GM18511 (cell line): ENCODE measurements around the gene AKAP6.

ENCODE experiments used
- ATAC-seq: cut with Tn5 transposase; IDR thresholded peaks from one replicate; pipeline ENCODE4 v1.9.1; 2021; ENCODE audit warnings: mild to moderate bottlenecking, moderate library complexity; ENCODE audit not compliant: unreplicated experiment

Gene AKAP6

GRCh38 chr14:32329146-32329545 is at the start of gene AKAP6:
Gene AKAP6, plus strand, starts transcription at chr14:32329298. Its CDS starts 104,196 bp downstream, at chr14:32433494.
- ATAC-seq = no peak

GRCh38 chr14:32286602-32287001 is 42.5 kb upstream of the AKAP6 start:
- ATAC-seq = no peak

GRCh38 chr14:32296366-32296765 is 32.7 kb upstream of the AKAP6 start:
- ATAC-seq = no peak

- no peak for ATAC-seq
Measured at GRCh38 chr14:32298346-32298745, 30.8 kb upstream of the AKAP6 start.

GRCh38 chr14:32300136-32300535 is 29.0 kb upstream of the AKAP6 start:
- ATAC-seq = no peak

GRCh38 chr14:32303865-32304264 is 25.2 kb upstream of the AKAP6 start:
- no peak for ATAC-seq

GRCh38 chr14:32304296-32304695 is 24.8 kb upstream of the AKAP6 start:
- no peak for ATAC-seq

- ATAC-seq = no peak
Measured at GRCh38 chr14:32306549-32306948, 22.5 kb upstream of the AKAP6 start.

GRCh38 chr14:32307881-32308582 is 21.1 kb upstream of the AKAP6 start:
- ATAC-seq = no peak

- ATAC-seq = no peak
Measured at GRCh38 chr14:32310876-32311275, 18.2 kb upstream of the AKAP6 start.

GRCh38 chr14:32311294-32312009 is 17.6 kb upstream of the AKAP6 start:
- no peak for ATAC-seq

- no peak for ATAC-seq
Measured at GRCh38 chr14:32312010-32312331, 17.1 kb upstream of the AKAP6 start.

GRCh38 chr14:32313844-32314376 is 15.2 kb upstream of the AKAP6 start:
- ATAC-seq = no peak

GRCh38 chr14:32318087-32318795 is 10.9 kb upstream of the AKAP6 start:
- no peak for ATAC-seq

GRCh38 chr14:32319368-32320049 is 9.6 kb upstream of the AKAP6 start:
- no peak for ATAC-seq

- ATAC-seq = no peak
Measured at GRCh38 chr14:32324601-32325000, 4.5 kb upstream of the AKAP6 start.

GRCh38 chr14:32327255-32327961 is 1.7 kb upstream of the AKAP6 start:
- no peak for ATAC-seq

GRCh38 chr14:32329690-32330285 is 690 bp downstream of the AKAP6 start:
- ATAC-seq = no peak

- ATAC-seq = no peak
Measured at GRCh38 chr14:32330351-32331111, 1.4 kb downstream of the AKAP6 start.
